Activated naive CD4-positive, alpha-beta T cell treated with anti-CD3 and anti-CD28 coated beads for 36 hours (primary cell): ENCODE results near the gene MED23. TPM values are rescaled to one million over a fixed set of nuclear protein-coding genes. Genes with fewer than 3 reads are reported as not detected.

Experiments
- CTCF ChIA-PET: fragments of 350-600 bp; sonication (Branson Sonifier 250); formaldehyde crosslinking; loops from one replicate; lab custom pipeline; 2021; ENCODE audit warnings: antibody characterized with exemption; lab: Charles Lee
- DNase-seq: peaks from one replicate; pipeline ENCODE4 v3.0.0-alpha.2; 2020
- H3K27ac Mint-ChIP-seq: one replicate; pipeline ENCODE4 v1.8.0; 2021; ENCODE audit warnings: mild to moderate bottlenecking, mixed read lengths
- H3K27me3 Mint-ChIP-seq: one replicate; pipeline ENCODE4 v1.8.0; 2021; ENCODE audit warnings: low read depth, mixed read lengths
- H3K36me3 Mint-ChIP-seq: one replicate; pipeline ENCODE4 v1.8.0; 2021; ENCODE audit warnings: low read depth, mixed read lengths
- H3K4me1 Mint-ChIP-seq: one replicate; pipeline ENCODE4 v1.8.0; 2021; ENCODE audit warnings: low read depth, mixed read lengths
- H3K4me3 Mint-ChIP-seq: one replicate; pipeline ENCODE4 v1.8.0; 2021; ENCODE audit warnings: mild to moderate bottlenecking, moderate library complexity, mixed read lengths
- H3K9me3 Mint-ChIP-seq: one replicate; pipeline ENCODE4 v1.8.0; 2021; ENCODE audit warnings: mixed read lengths
- intact Hi-C: fragments of 100-400 bp; cut with micrococcal nuclease; formaldehyde crosslinking; loops from one replicate; pipeline ENCODE4 v1.15.1; 2023
- total RNA-seq, 2 experiments: library from RNA; stranded (reverse); gene quantifications; one replicate each; pipeline ENCODE4 v1.2.3, GENCODE V29; 2021

The MED23 gene
- total RNA-seq, 2 experiments from 2014 or later: 27.4 to 28.8 TPM

DNA sequence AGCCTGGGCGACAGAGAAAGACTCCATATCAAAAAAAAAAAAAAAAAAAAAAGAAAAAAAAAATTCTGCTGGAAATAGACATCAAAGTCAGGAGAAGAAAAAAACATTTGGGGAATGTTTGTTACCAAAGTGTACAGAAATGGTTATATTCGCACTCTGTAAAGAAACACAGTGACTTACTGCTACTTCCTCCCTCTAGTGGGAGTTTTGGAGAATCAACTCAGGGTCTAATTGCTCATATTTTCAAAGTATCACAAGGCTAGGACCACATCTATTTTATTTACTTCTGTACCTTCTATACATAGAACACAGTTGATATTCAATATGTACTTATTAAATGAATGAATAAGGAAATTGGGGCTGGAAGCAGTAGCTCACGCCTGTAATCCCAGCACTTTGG lies 30.6 kb downstream of the MED23 start:
- Mint-ChIP-seq H3K27ac (no peak overlapping the region), H3K4me1 (no peaks in the 10 kb centered on the region), H3K4me3 (no peak overlapping the region), H3K27me3 (no peaks in the 10 kb centered on the region), H3K9me3 (no peaks in the 10 kb centered on the region), H3K36me3 (peaks cover 35% of the 10 kb centered on the region)
- no peak for DNase-seq
- intact Hi-C loops: loop anchor here (2.0 kb wide), 1 partner anchor 79 kb away; no protein-coding TSS in a partner anchor
- CTCF ChIA-PET: interaction anchor here (0.6 to 1.6 kb wide), 2 partner anchors 14 to 102 kb away, joined by 3 read pairs; no protein-coding TSS in a partner anchor

DNA sequence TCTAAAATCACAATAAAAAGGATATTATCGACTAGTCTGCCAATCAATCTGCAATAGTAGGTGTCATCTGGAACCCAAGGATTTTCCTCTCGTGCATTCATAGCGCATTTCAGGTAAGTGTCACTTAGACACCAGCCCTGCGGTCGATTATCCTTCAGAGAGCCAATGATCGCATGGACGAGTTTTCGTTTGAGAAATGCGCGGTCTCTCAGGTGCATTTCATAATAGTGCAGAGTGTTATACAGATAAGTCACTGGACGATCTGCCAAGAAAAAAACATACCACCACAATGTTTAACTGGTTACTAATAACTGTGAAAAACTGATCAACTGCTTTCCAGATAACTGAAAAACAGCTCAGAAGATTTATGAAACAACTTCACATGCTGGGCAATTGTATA lies 34.0 kb downstream of the MED23 start:
- intact Hi-C loops: no loop called here
- Mint-ChIP-seq H3K27ac (no peak overlapping the region), H3K36me3 (peaks cover 31% of the 10 kb centered on the region), H3K9me3 (no peaks in the 10 kb centered on the region), H3K27me3 (no peaks in the 10 kb centered on the region), H3K4me3 (no peak overlapping the region), H3K4me1 (no peaks in the 10 kb centered on the region)
- DNase-seq: no peak
- CTCF ChIA-PET: interaction anchor here (0.6 kb wide), 1 partner anchor 28 kb away, joined by 3 read pairs; no protein-coding TSS in a partner anchor

DNA sequence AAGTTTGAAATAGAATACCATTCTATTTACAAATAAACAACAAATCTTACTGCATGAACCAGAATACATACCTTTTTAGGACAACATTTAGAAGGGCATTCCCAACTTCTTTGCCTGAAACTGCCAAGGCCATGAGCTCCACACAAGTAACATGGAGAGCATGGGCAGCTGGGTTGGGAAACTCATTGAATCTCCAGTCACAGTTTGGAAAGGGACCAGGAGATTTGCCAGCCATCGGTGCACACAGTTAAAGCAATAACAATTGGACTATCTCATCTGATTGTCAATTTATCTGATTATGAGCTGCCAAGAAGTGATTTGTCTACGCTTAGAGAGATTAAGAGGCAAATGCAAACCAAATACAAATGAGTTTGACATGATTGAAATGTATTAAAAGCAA lies 35.1 kb downstream of the MED23 start:
- H3K27me3 Mint-ChIP-seq: no peaks in the 10 kb centered on the region
- H3K4me3 Mint-ChIP-seq: no peak overlapping the region
- peaks cover 30% of the 10 kb centered on the region for H3K36me3 Mint-ChIP-seq
- intact Hi-C loops: no loop called here
- H3K27ac Mint-ChIP-seq: no peak overlapping the region
- DNase-seq: no peak
- H3K4me1 Mint-ChIP-seq: no peaks in the 10 kb centered on the region
- no peaks in the 10 kb centered on the region for H3K9me3 Mint-ChIP-seq
- CTCF ChIA-PET: no interaction called here

GRCh38 chr6:131588643-131589042 lies 39.4 kb downstream of the MED23 start:
- CTCF ChIA-PET: no interaction called here
- DNase-seq: no peak
- intact Hi-C loops: no loop called here
- Mint-ChIP-seq H3K36me3 (peaks cover 32% of the 10 kb centered on the region), H3K27me3 (no peaks in the 10 kb centered on the region), H3K9me3 (no peaks in the 10 kb centered on the region), H3K27ac (no peak overlapping the region), H3K4me3 (no peak overlapping the region), H3K4me1 (no peaks in the 10 kb centered on the region)

- DNase-seq: no peak
- H3K27ac Mint-ChIP-seq: no peak overlapping the region
- intact Hi-C loops: no loop called here
- H3K36me3 Mint-ChIP-seq: peaks cover 31% of the 10 kb centered on the region
- H3K9me3 Mint-ChIP-seq: no peaks in the 10 kb centered on the region
- CTCF ChIA-PET: interaction anchor here (0.5 kb wide), 1 partner anchor 67 kb away, joined by 3 read pairs; no protein-coding TSS in a partner anchor
- H3K4me1 Mint-ChIP-seq: no peaks in the 10 kb centered on the region
- no peak overlapping the region for H3K4me3 Mint-ChIP-seq
- no peaks in the 10 kb centered on the region for H3K27me3 Mint-ChIP-seq
These were observed 40.1 kb downstream of the MED23 start for GRCh38 chr6:131587909-131588308.

DNA sequence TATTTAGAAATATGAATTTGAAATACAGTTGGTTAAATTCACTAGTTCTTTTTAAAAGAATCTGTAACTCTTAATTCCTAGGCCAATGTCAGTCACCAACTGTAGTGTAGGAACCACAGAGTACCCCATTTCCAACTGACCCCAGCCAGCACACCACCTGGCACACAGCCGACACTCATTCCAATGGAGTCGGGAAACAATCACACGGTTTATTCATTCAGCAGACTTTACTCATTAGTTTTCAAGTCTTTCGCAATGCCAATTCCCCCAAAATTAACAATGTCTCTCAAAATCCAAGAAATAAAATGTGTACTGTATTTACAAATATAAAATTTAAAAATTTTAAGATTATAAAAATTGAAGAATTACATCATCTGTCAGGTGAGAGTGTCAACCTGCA lies 41.5 kb downstream of the MED23 start:
- intact Hi-C loops: no loop called here
- H3K27ac Mint-ChIP-seq: no peak overlapping the region
- CTCF ChIA-PET: interaction anchor here (0.6 kb wide), 1 partner anchor 388 kb away, joined by 3 read pairs; no protein-coding TSS in a partner anchor

DNA sequence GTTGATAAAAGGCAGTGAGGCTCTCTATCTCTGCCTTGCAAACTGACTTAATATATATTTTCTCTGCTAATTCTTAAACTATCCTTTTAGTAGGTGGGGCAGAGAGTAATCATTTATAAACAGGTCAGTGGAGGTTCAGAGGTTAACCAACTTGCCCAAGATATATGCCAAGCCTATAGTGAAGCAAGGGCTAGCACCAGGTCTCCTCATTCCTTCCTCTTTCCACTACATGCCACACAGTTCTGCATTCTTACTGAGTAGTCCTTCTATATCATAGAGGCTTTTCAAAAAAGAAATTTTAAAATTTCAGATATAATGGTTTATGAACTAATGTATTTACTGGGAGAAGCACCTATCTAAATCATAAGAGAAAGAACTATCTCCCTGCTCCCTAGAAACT lies 46.5 kb downstream of the MED23 start:
- CTCF ChIA-PET: no interaction called here
- no peak overlapping the region for H3K4me3 Mint-ChIP-seq
- intact Hi-C loops: no loop called here
- no peak overlapping the region for H3K27ac Mint-ChIP-seq
- no peaks in the 10 kb centered on the region for H3K27me3 Mint-ChIP-seq
- DNase-seq: no peak
- H3K36me3 Mint-ChIP-seq: peaks cover 13% of the 10 kb centered on the region
- no peaks in the 10 kb centered on the region for H3K4me1 Mint-ChIP-seq
- H3K9me3 Mint-ChIP-seq: no peaks in the 10 kb centered on the region

More for the DNA sequence above, 41.5 kb downstream of the MED23 start:
- no peaks in the 10 kb centered on the region for H3K9me3 Mint-ChIP-seq
- H3K36me3 Mint-ChIP-seq: peaks cover 26% of the 10 kb centered on the region
- H3K4me1 Mint-ChIP-seq: no peaks in the 10 kb centered on the region
- DNase-seq: no peak
- no peaks in the 10 kb centered on the region for H3K27me3 Mint-ChIP-seq
- no peak overlapping the region for H3K4me3 Mint-ChIP-seq

DNA sequence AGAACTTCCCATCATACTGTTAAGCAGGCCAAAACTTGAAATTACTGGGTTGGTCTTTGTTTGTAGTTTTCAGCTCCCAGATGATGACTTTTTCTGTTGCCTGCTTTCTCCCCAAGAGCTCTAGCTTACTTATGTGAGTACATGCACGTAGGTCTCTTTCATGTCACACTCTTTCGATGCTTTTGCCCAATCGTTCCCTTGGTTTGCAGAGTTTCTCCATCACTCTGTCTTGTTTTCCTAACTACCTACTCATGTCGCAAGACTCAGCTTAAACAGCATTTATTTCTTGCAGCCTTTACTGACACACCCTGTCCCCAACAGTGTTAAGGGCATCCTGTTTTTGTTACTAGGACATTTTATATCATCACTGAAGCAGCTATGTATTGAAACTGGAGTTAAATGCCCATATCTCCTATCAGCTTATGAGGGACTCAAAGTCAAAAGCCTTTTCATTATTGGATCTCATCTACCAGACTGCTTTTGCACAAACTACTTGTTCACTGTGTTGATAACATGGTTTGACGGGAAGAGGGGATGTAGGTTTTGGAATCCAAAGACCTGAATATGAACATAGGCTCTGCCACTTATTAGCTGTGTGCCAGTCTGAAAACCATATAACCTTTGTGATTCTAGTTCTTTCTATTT lies 52.1 kb downstream of the MED23 start:
- H3K4me1 Mint-ChIP-seq: no peaks in the 10 kb centered on the region
- intact Hi-C loops: no loop called here
- H3K27ac Mint-ChIP-seq: no peak overlapping the region
- CTCF ChIA-PET: interaction anchor here (0.8 to 1.3 kb wide), 4 partner anchors 10 to 691 kb away, joined by 3 to 4 read pairs (median 3); no protein-coding TSS in a partner anchor
- H3K9me3 Mint-ChIP-seq: no peaks in the 10 kb centered on the region
- no peak for DNase-seq
- H3K36me3 Mint-ChIP-seq: peaks cover 9% of the 10 kb centered on the region
- no peak overlapping the region for H3K4me3 Mint-ChIP-seq
- H3K27me3 Mint-ChIP-seq: no peaks in the 10 kb centered on the region

DNA sequence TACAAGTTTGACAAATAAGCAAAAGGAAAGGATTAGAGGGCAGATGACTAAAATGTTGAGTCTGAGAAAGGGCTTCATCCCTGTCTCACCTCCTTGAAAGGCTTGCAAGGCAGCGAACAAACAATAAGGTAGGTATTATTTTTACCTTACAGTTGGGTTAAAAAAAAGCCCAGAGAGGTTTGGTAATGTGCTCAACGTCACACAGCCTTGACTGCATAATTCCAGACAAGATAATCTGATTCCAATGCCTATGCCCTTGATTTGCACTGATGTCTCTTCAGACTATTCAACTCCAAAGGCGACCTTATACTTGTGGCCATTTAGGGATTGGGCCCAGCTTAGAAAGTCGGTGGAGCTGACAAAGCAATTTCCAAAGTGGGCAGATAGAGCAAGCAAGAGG lies 53.4 kb downstream of the MED23 start:
- Mint-ChIP-seq H3K4me3 (no peak overlapping the region), H3K36me3 (peaks cover 5% of the 10 kb centered on the region), H3K4me1 (no peaks in the 10 kb centered on the region), H3K27ac (no peak overlapping the region), H3K9me3 (no peaks in the 10 kb centered on the region), H3K27me3 (no peaks in the 10 kb centered on the region)
- DNase-seq: no peak
- intact Hi-C loops: no loop called here
- CTCF ChIA-PET: no interaction called here

DNA sequence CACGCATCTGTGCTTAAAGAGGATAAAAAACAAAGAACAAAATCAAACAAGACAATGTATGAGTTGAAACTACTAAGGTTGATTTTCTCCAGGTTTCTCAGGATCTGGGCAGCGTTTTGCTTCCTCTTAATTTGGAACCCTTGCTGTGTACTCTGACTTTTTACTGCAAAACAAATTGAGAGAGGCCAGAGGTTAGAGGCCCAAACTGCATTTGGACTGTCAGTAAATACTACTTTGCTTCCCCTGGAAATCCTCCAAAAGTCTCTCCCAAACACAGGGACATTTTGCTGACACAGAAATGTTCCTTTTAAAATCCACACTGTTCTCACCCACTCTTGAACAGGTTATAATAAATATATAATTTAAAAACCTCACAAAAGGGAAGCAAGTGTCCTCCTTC lies 53.9 kb downstream of the MED23 start:
- no peaks in the 10 kb centered on the region for H3K9me3 Mint-ChIP-seq
- peaks cover 5% of the 10 kb centered on the region for H3K36me3 Mint-ChIP-seq
- no peaks in the 10 kb centered on the region for H3K27me3 Mint-ChIP-seq
- intact Hi-C loops: no loop called here
- CTCF ChIA-PET: no interaction called here
- no peak overlapping the region for H3K4me3 Mint-ChIP-seq
- no peaks in the 10 kb centered on the region for H3K4me1 Mint-ChIP-seq
- DNase-seq: no peak
- H3K27ac Mint-ChIP-seq: no peak overlapping the region

DNA sequence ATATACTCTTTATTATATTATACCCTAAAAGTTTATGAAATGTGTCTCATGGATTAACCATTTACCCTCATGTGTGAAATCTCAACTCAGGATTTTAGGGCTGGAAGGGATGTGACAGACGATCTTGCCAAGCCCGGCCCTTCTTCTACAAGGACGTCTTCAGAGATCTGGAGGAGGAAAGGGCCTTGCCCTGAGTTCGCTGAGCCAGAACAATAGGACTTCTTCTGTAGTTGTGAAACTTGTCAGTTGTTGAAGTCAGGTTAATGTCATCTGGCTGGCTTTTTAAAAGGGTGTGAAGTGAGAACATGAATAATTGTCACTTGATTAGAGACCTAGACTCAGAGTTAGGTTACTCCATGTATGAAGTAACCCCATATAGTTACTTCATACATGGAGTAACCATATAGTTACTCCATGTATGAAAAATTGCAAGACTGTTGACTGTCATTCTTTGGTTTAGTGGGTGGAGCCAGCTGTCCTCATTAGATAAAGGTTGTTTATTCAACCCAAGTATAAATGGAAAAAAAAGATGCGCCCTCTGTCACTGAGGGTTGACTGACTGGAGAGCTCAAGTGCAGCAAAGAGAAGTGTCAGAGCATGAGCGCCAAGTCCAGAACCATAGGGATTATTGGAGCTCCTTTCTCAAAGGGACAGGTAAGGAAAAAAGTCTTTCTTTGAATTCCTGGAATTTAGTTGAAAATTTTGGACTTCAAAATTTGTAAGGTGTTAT lies 55.2 kb downstream of the MED23 start, which contains the start of gene ARG1:
TSS of gene ARG1 (plus strand) at position 541 of the 730 bp plus-strand sequence. CDS start at position 598, 57 bp downstream.
- CTCF ChIA-PET: no interaction called here
- H3K9me3 Mint-ChIP-seq: no peaks in the 10 kb centered on the region
- H3K4me3 Mint-ChIP-seq: no peak within 1 kb of the TSS
- intact Hi-C loops: no loop called here
- no peaks in the 10 kb centered on the region for H3K4me1 Mint-ChIP-seq
- H3K36me3 Mint-ChIP-seq: peaks cover 5% of the 10 kb centered on the region
- H3K27ac Mint-ChIP-seq: no peak within 1 kb of the TSS
- H3K27me3 Mint-ChIP-seq: no peaks in the 10 kb centered on the region
- no peak for DNase-seq

DNA sequence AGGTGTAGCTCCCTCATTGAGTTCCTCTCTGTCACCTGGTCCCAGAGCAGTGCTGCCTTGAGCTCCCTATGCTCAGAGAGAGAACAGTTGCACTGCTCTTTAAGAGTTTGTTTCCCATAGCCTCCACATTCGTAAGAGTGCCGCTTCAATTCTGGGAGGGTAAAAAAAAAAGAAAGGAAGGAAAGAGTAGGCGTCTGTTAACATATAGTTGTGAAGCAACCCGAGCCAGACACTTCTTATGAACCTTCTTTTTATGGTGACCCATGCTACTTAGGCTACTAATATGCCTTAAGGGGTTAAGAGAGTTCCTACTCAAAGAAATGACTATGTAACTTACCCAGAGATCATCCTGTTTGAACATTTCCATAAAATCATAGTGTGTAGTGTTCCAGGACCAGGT lies 59.3 kb downstream of the MED23 start:
- H3K27me3 Mint-ChIP-seq: no peaks in the 10 kb centered on the region
- CTCF ChIA-PET: no interaction called here
- H3K27ac Mint-ChIP-seq: no peak overlapping the region
- H3K9me3 Mint-ChIP-seq: no peaks in the 10 kb centered on the region
- no peak for DNase-seq
- no peaks in the 10 kb centered on the region for H3K4me1 Mint-ChIP-seq
- no peak overlapping the region for H3K4me3 Mint-ChIP-seq
- H3K36me3 Mint-ChIP-seq: peaks cover 5% of the 10 kb centered on the region
- intact Hi-C loops: no loop called here
